ENCODE results near the gene ADAMTS18.

DNA sequence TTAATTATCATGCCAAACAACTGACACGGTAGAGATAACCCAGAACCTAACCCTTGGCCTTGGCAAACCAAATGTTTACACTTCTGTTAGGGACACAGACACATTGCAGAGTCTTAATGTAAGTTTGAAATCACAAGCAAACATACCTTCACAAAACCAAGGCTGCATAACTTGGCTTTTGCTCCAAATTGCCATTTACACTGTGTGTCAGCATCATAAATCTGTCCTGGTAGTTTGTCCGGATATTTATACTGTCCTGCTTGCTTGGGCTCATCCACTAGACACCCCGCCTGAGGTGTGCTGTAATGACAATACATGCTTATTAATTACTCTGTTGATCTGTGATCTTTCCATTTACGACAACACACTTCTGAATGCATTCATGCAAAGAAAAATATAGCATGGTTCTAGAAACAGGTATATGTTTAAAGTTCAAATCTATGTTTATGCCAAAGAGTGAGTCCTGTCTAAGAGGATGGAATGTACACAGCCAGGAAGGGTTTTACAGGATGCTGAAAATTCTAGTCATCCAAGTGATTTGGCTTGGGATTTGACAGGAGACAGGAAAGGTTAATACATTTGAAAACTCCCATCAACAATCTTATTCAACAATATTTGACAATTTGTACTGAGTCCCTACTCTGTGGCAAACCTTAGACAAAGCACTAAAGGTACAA is 81.1 kb downstream of the ADAMTS18 start:
- no peak for TF ChIP-seq EP300 (IDR thresholded peaks at IDR 0.05)
- TF ChIP-seq, protein P1, sequence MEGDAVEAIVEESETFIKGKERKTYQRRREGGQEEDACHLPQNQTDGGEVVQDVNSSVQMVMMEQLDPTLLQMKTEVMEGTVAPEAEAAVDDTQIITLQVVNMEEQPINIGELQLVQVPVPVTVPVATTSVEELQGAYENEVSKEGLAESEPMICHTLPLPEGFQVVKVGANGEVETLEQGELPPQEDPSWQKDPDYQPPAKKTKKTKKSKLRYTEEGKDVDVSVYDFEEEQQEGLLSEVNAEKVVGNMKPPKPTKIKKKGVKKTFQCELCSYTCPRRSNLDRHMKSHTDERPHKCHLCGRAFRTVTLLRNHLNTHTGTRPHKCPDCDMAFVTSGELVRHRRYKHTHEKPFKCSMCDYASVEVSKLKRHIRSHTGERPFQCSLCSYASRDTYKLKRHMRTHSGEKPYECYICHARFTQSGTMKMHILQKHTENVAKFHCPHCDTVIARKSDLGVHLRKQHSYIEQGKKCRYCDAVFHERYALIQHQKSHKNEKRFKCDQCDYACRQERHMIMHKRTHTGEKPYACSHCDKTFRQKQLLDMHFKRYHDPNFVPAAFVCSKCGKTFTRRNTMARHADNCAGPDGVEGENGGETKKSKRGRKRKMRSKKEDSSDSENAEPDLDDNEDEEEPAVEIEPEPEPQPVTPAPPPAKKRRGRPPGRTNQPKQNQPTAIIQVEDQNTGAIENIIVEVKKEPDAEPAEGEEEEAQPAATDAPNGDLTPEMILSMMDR (IDR thresholded peaks at IDR 0.05), result no peak
- TF ChIP-seq POLR2A (IDR thresholded peaks at IDR 0.05), result no peak
- no peak for TF ChIP-seq POLR2AphosphoS5 (IDR thresholded peaks at IDR 0.05)
